NCI-H2171 (cell line): Measurements from ENCODE around the gene CCDC102B.
"Not testable (repeated sequence)": the region's sequence is repeated elsewhere in the genome, so short reads cannot be mapped to it uniquely, and the experiment has no call there.

Experiments
- DNase-seq: peaks from one replicate; lab custom pipeline; 2025; lab: John Stamatoyannopoulos, UW

Gene CCDC102B

GRCh38 chr18:68915061-68915460 is 117.2 kb downstream of the CCDC102B start:
- DNase-seq: no peak

- DNase-seq: no peak
These were observed 118.9 kb downstream of the CCDC102B start for GRCh38 chr18:68916734-68917133.

GRCh38 chr18:68918216-68918615 is 120.3 kb downstream of the CCDC102B start:
- DNase-seq: no peak

- no peak for DNase-seq
These were observed 122.0 kb downstream of the CCDC102B start for GRCh38 chr18:68919900-68920299.

- DNase-seq: no peak
These were observed 124.5 kb downstream of the CCDC102B start for GRCh38 chr18:68922392-68922791.

- no peak for DNase-seq
These were observed 127.4 kb downstream of the CCDC102B start for GRCh38 chr18:68925268-68925667.

GRCh38 chr18:68928762-68929675 is 131.1 kb downstream of the CCDC102B start:
- DNase-seq: no peak

GRCh38 chr18:68935686-68936085 is 137.8 kb downstream of the CCDC102B start:
- DNase-seq: no peak

- no peak for DNase-seq
These were observed 139.2 kb downstream of the CCDC102B start for GRCh38 chr18:68937029-68937599.

- DNase-seq: no peak
These were observed 142.2 kb downstream of the CCDC102B start for GRCh38 chr18:68940039-68940438.

GRCh38 chr18:68940754-68941153 is 142.9 kb downstream of the CCDC102B start:
- DNase-seq: no peak

GRCh38 chr18:68942230-68942629 is 144.3 kb downstream of the CCDC102B start:
- DNase-seq: no peak

- DNase-seq: not testable (repeated sequence)
These were observed 146.0 kb downstream of the CCDC102B start for GRCh38 chr18:68943861-68944260.

- DNase-seq: no peak
These were observed 146.4 kb downstream of the CCDC102B start for GRCh38 chr18:68944330-68944729.

GRCh38 chr18:68944826-68945225 is 146.9 kb downstream of the CCDC102B start:
- no peak for DNase-seq

GRCh38 chr18:68948622-68949021 is 150.7 kb downstream of the CCDC102B start:
- DNase-seq: no peak

- no peak for DNase-seq
These were observed 156.9 kb downstream of the CCDC102B start for GRCh38 chr18:68954738-68955137.

GRCh38 chr18:68956650-68957049 is 158.8 kb downstream of the CCDC102B start:
- DNase-seq: no peak

GRCh38 chr18:68960355-68960754 is 162.5 kb downstream of the CCDC102B start:
- DNase-seq: no peak

- no peak for DNase-seq
These were observed 164.7 kb downstream of the CCDC102B start for GRCh38 chr18:68962623-68963022.

GRCh38 chr18:68965817-68966216 is 167.9 kb downstream of the CCDC102B start:
- no peak for DNase-seq

GRCh38 chr18:68969027-68969426 is 171.1 kb downstream of the CCDC102B start:
- DNase-seq: no peak

- no peak for DNase-seq
These were observed 174.3 kb downstream of the CCDC102B start for GRCh38 chr18:68972176-68972575.
